Ishikawa (cell line): ENCODE results near the gene GRK5.

Source experiments
- CEBPB ChIP-seq: IDR thresholded peaks from 2 replicates; pipeline ENCODE4 v1.6.1; 2012
- CREB1 ChIP-seq: IDR thresholded peaks from 2 replicates; pipeline ENCODE4 v1.6.1; 2012; ENCODE audit warnings: low read depth
- EGR1 ChIP-seq: IDR thresholded peaks from 2 replicates; pipeline ENCODE4 v1.6.1; 2012
- EP300 ChIP-seq: IDR thresholded peaks from 2 replicates; pipeline ENCODE4 v1.6.1; 2012; ENCODE audit warnings: borderline replicate concordance
- FOXM1 ChIP-seq: IDR thresholded peaks from 2 replicates; pipeline ENCODE4 v1.6.1; 2012; ENCODE audit warnings: low read depth, borderline replicate concordance
- MAX ChIP-seq: IDR thresholded peaks from 2 replicates; pipeline ENCODE4 v1.6.1; 2012
- NFIC ChIP-seq: IDR thresholded peaks from 2 replicates; pipeline ENCODE4 v1.6.1; 2012
- RAD21 ChIP-seq: IDR thresholded peaks from 2 replicates; pipeline ENCODE4 v1.6.1; 2012; ENCODE audit warnings: low read depth
- TAF1 ChIP-seq: IDR thresholded peaks from 2 replicates; pipeline ENCODE4 v1.6.1; 2012; ENCODE audit warnings: low read depth, mild to moderate bottlenecking
- TCF12 ChIP-seq: IDR thresholded peaks from 2 replicates; pipeline ENCODE4 v1.6.1; 2012; ENCODE audit warnings: low read depth
- TEAD4 ChIP-seq: IDR thresholded peaks from 2 replicates; pipeline ENCODE4 v1.6.1; 2012
- USF1 ChIP-seq: IDR thresholded peaks from 2 replicates; pipeline ENCODE4 v1.6.1; 2012
- YY1 ChIP-seq: IDR thresholded peaks from 2 replicates; pipeline ENCODE4 v1.6.1; 2012; ENCODE audit warnings: low read depth
- ZBTB7A ChIP-seq: IDR thresholded peaks from 2 replicates; pipeline ENCODE4 v1.6.1; 2012; ENCODE audit warnings: low read depth
- TF ChIP-seq, protein P1 (sequence below): IDR thresholded peaks from 2 replicates; pipeline ENCODE4 v1.6.1; 2012; ENCODE audit warnings: low read depth, mild to moderate bottlenecking

The GRK5 gene

DNA sequence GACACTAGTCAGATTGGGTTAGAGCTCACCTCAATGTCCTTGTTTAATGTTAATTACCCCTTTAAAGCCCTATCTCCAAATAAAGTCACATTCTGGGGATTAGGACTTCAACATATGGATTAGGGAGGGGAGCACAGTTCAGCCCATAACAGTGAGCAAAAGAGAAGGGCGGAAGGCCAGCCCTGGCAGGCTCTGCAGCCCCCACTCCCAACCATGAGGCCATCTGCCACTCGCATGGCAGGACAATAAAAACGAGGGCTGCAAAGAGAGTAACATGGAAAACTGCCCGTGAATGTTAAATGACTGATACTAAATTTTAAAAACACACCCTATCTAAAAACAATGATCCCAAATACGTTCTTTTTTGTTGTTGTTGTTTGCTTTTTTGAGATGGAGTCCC, 296.4 kb downstream of the GRK5 start:
- TF ChIP-seq TAF1: no peak
- no peak for TF ChIP-seq RAD21
- no peak for TF ChIP-seq TEAD4
- TF ChIP-seq YY1: no peak
- TF ChIP-seq EP300: no peak
- no peak for TF ChIP-seq EGR1
- TF ChIP-seq MAX: no peak
- no peak for TF ChIP-seq FOXM1
- TF ChIP-seq CREB1: no peak
- no peak for TF ChIP-seq NFIC
- TF ChIP-seq, protein P1, sequence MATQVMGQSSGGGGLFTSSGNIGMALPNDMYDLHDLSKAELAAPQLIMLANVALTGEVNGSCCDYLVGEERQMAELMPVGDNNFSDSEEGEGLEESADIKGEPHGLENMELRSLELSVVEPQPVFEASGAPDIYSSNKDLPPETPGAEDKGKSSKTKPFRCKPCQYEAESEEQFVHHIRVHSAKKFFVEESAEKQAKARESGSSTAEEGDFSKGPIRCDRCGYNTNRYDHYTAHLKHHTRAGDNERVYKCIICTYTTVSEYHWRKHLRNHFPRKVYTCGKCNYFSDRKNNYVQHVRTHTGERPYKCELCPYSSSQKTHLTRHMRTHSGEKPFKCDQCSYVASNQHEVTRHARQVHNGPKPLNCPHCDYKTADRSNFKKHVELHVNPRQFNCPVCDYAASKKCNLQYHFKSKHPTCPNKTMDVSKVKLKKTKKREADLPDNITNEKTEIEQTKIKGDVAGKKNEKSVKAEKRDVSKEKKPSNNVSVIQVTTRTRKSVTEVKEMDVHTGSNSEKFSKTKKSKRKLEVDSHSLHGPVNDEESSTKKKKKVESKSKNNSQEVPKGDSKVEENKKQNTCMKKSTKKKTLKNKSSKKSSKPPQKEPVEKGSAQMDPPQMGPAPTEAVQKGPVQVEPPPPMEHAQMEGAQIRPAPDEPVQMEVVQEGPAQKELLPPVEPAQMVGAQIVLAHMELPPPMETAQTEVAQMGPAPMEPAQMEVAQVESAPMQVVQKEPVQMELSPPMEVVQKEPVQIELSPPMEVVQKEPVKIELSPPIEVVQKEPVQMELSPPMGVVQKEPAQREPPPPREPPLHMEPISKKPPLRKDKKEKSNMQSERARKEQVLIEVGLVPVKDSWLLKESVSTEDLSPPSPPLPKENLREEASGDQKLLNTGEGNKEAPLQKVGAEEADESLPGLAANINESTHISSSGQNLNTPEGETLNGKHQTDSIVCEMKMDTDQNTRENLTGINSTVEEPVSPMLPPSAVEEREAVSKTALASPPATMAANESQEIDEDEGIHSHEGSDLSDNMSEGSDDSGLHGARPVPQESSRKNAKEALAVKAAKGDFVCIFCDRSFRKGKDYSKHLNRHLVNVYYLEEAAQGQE: no peak
- no peak for TF ChIP-seq USF1
- no peak for TF ChIP-seq ZBTB7A
- TF ChIP-seq TCF12: no peak
- no peak for TF ChIP-seq CEBPB

- TF ChIP-seq NFIC (no peak), CEBPB (no peak), TCF12 (no peak), TEAD4 (no peak), RAD21 (no peak), USF1 (no peak), CREB1 (no peak), MAX (no peak), TAF1 (no peak), EP300 (no peak), ZBTB7A (no peak), YY1 (no peak), EGR1 (no peak), FOXM1 (no peak)
- TF ChIP-seq, protein P1: no peak
Measured at GRCh38 chr10:119504651-119505050, 297.3 kb downstream of the GRK5 start.

GRCh38 chr10:119505131-119505551, 297.8 kb downstream of the GRK5 start:
- TF ChIP-seq RAD21 (no peak), EGR1 (no peak)
